Activated B cell treated with CpG ODN at 0.5 μM for 24 hours (primary cell): ENCODE measurements around the gene PACRG. TPM values are rescaled to one million over a fixed set of nuclear protein-coding genes. Genes with fewer than 3 reads are reported as not detected.

Experiments
- ATAC-seq: fragments of 200-7000 bp; cut with Tn5 transposase; one replicate; pipeline ENCODE4 v1.10.0; 2021; ENCODE audit warnings: low read depth, mild to moderate bottlenecking, moderate library complexity
- CTCF ChIA-PET: fragments of 350-600 bp; sonication (Branson Sonifier 250); formaldehyde crosslinking; loops from one replicate; lab custom pipeline; 2021; ENCODE audit warnings: antibody characterized with exemption; lab: Charles Lee
- POLR2A ChIA-PET: fragments of 350-600 bp; sonication (Branson Sonifier 250); formaldehyde crosslinking; loops from one replicate; lab custom pipeline; 2021; ENCODE audit warnings: antibody characterized with exemption; lab: Charles Lee
- DNase-seq: peaks from one replicate; pipeline ENCODE4 v3.0.0; 2022
- H3K27ac Mint-ChIP-seq: one replicate; pipeline ENCODE4 v1.8.0; 2020; ENCODE audit warnings: mixed read lengths
- H3K27me3 Mint-ChIP-seq: one replicate; pipeline ENCODE4 v1.8.0; 2021; ENCODE audit warnings: mixed read lengths
- H3K36me3 Mint-ChIP-seq: one replicate; pipeline ENCODE4 v1.8.0; 2021; ENCODE audit warnings: low read depth, mixed read lengths
- H3K4me1 Mint-ChIP-seq: one replicate; pipeline ENCODE4 v1.8.0; 2021; ENCODE audit warnings: mixed read lengths
- H3K4me3 Mint-ChIP-seq: one replicate; pipeline ENCODE4 v1.8.0; 2020; ENCODE audit warnings: mild to moderate bottlenecking, mixed read lengths
- H3K9me3 Mint-ChIP-seq: one replicate; pipeline ENCODE4 v1.8.0; 2020; ENCODE audit warnings: mixed read lengths
- intact Hi-C: fragments of 100-400 bp; cut with micrococcal nuclease; formaldehyde crosslinking; loops from one replicate; pipeline ENCODE4 v1.15.1; 2024
- total RNA-seq: library from RNA; stranded (reverse); gene quantifications from 2 replicates; pipeline ENCODE4 v1.2.3, GENCODE V29; 2022
- TF ChIP-seq, protein P1 (sequence below): fragments of 200-600 bp; IDR thresholded peaks from one replicate; pipeline ENCODE4 v1.8.0; 2022; ENCODE audit warnings: antibody characterized with exemption, mild to moderate bottlenecking

Gene PACRG
- total RNA-seq, 1 donor from 2014 or later = not detected

DNA sequence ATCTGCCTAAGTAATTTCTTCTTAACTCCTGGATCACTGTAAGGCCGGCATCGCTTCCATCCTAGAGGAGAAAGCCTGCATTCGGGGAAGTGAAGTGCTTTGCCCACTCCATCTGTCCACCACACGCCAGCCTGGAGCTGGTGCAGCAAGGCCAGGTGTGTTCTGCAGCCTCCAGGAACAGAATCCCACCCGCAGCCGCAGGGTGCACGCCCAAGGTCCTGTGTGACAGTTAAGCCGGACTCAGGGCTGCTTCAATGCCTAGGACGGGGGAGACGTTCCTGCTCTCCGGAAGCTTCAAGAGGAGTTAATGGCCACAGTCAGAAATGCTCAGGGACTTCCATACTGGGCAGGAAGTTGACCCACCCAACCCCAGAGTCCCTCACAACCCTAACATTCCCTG is 600.6 kb downstream of the PACRG start:
- POLR2A ChIA-PET = no interaction called here
- no peak overlapping the region for H3K4me3 Mint-ChIP-seq

DNA sequence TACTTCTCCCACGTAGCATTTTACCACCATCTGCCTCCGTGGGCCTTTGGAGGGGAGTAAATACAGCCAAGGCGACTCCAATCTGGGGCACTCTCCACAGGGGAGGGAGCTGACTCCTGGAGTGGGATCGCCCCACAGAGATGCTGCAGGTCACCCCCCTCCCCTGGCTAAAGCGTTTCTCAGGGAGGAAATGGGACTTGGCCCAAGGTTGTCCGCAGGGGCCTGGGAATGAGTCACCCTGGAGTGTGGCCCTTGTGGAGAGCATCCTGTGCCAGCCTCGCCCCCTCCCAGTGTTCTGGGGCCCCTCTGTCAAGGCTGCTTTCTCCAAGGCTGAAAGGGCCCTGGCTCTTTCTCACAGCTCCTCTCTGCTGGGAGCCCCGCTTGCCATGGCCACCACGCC is 602.2 kb downstream of the PACRG start:
- ChIA-PET CTCF (no interaction called here), POLR2A (no interaction called here)
- Mint-ChIP-seq H3K27me3 (peaks cover 14% of the 10 kb centered on the region), H3K36me3 (no peaks in the 10 kb centered on the region), H3K9me3 (peaks cover 3% of the 10 kb centered on the region), H3K27ac (no peak overlapping the region), H3K4me1 (no peaks in the 10 kb centered on the region), H3K4me3 (no peak overlapping the region)
- TF ChIP-seq, protein P1, sequence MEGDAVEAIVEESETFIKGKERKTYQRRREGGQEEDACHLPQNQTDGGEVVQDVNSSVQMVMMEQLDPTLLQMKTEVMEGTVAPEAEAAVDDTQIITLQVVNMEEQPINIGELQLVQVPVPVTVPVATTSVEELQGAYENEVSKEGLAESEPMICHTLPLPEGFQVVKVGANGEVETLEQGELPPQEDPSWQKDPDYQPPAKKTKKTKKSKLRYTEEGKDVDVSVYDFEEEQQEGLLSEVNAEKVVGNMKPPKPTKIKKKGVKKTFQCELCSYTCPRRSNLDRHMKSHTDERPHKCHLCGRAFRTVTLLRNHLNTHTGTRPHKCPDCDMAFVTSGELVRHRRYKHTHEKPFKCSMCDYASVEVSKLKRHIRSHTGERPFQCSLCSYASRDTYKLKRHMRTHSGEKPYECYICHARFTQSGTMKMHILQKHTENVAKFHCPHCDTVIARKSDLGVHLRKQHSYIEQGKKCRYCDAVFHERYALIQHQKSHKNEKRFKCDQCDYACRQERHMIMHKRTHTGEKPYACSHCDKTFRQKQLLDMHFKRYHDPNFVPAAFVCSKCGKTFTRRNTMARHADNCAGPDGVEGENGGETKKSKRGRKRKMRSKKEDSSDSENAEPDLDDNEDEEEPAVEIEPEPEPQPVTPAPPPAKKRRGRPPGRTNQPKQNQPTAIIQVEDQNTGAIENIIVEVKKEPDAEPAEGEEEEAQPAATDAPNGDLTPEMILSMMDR = no peak
- ATAC-seq (no peak), DNase-seq (no peak)
- intact Hi-C loops = no loop called here

More for the DNA sequence above, 600.6 kb downstream of the PACRG start:
- peaks cover 12% of the 10 kb centered on the region for H3K27me3 Mint-ChIP-seq
- ATAC-seq = no peak
- no peak for DNase-seq
- H3K9me3 Mint-ChIP-seq = peaks cover 3% of the 10 kb centered on the region
- H3K36me3 Mint-ChIP-seq = no peaks in the 10 kb centered on the region
- no peaks in the 10 kb centered on the region for H3K4me1 Mint-ChIP-seq
- no peak overlapping the region for H3K27ac Mint-ChIP-seq
- CTCF ChIA-PET = no interaction called here
- TF ChIP-seq, protein P1 = no peak
- intact Hi-C loops = no loop called here

DNA sequence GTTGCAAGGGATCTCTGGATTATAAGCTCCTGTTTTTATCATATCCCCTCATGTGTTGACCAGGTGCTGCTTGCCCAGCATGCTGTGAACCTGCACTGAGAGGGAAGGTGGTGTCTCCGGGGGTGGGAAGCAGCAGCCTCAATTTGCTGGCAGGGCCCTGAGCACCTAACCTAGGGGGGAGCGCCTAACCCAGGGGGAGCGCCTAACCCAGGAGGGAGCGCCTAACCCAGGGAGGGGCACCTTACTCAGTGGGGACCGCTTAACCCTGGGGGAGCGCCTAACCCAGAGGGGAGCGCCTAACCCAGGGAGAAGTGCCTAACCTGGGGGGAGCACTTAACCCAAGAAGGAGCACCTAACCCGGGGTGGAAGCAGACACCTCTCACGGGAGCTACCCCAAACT is 603.5 kb downstream of the PACRG start:
- intact Hi-C loops = no loop called here
- CTCF ChIA-PET = no interaction called here
- Mint-ChIP-seq H3K27ac (no peak overlapping the region), H3K4me1 (no peaks in the 10 kb centered on the region), H3K27me3 (peaks cover 14% of the 10 kb centered on the region), H3K4me3 (no peak overlapping the region), H3K9me3 (peaks cover 3% of the 10 kb centered on the region), H3K36me3 (no peaks in the 10 kb centered on the region)
- DNase-seq (no peak), ATAC-seq (no peak)
- POLR2A ChIA-PET = no interaction called here
- TF ChIP-seq, protein P1 = no peak

DNA sequence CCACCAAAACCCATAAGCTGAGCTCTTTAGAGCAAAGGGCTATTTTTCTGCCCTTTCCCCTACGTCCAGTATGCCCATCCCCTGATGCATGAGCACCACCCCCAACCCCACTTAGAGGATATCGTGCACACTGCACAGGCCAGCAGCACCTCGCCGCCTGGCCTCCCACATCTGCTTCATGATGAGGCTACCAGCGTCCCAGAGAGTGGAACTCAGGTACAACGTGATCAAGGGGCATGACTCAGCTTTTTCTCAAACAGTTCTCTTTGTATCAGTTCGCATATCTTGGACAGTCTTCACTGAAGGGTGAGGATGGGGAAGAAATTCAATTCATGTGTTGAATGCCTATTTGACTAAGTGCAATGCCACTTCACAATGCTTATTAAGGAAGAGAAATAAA is 604.8 kb downstream of the PACRG start:
- intact Hi-C loops = no loop called here
- no peaks in the 10 kb centered on the region for H3K36me3 Mint-ChIP-seq
- no peak for DNase-seq
- POLR2A ChIA-PET = no interaction called here
- H3K4me3 Mint-ChIP-seq = no peak overlapping the region
- ATAC-seq = no peak
- H3K27ac Mint-ChIP-seq = no peak overlapping the region
- H3K9me3 Mint-ChIP-seq = no peaks in the 10 kb centered on the region
- CTCF ChIA-PET = no interaction called here
- H3K4me1 Mint-ChIP-seq = no peaks in the 10 kb centered on the region
- peaks cover 21% of the 10 kb centered on the region for H3K27me3 Mint-ChIP-seq
- TF ChIP-seq, protein P1 = no peak

DNA sequence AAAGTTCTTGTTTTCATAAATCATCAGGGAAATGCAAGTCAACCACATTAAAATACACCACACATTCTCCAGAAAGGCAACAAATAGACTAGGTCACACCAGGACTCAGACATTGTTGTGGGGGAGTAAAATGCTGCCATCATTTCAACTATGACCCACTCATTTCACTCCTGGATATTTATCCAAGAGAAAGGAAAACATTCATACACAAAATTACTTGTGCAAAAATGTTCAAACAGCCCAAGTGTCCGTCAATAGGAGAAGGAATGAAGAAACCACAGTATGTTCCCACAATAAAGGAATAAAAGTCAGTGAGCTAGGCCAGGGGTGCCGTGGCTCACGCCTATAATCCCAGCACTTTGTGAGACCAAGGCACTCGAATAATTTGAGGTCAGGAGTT is 605.3 kb downstream of the PACRG start:
- peaks cover 21% of the 10 kb centered on the region for H3K27me3 Mint-ChIP-seq
- H3K36me3 Mint-ChIP-seq = no peaks in the 10 kb centered on the region
- H3K4me3 Mint-ChIP-seq = no peak overlapping the region

More for the DNA sequence above, 605.3 kb downstream of the PACRG start:
- intact Hi-C loops = no loop called here
- TF ChIP-seq, protein P1 = no peak
- CTCF ChIA-PET = no interaction called here
- ATAC-seq (no peak), DNase-seq (no peak)
- H3K27ac Mint-ChIP-seq = no peak overlapping the region
- no peaks in the 10 kb centered on the region for H3K9me3 Mint-ChIP-seq
- POLR2A ChIA-PET = no interaction called here
- no peaks in the 10 kb centered on the region for H3K4me1 Mint-ChIP-seq
